GM12878 (cell line): ENCODE measurements around the gene LRRFIP2. TPM values are rescaled to one million over a fixed set of nuclear protein-coding genes. Genes with fewer than 3 reads are reported as not detected.

Experiments
- ATAC-seq: fragments of 200-7000 bp; cut with Tn5 transposase; 3 replicates; pipeline ENCODE4 v1.9.1; 2020; ENCODE audit warnings: mild to moderate bottlenecking, moderate library complexity
- BruUV-seq: library from RNA; stranded (reverse); fragments of 400-500 nt; replicated peaks from 2 replicates; lab custom pipeline; 2021; lab: Mats Ljungman, UMichigan
- CTCF ChIA-PET: fragments of 300-600 bp; sonication (Branson Sonifier 250); formaldehyde crosslinking; extraction: SDS; loops from one replicate; lab custom pipeline; 2021; ENCODE audit warnings: inconsistent platforms; lab: Yijun Ruan, JAX
- POLR2A ChIA-PET: fragments of 350-600 bp; formaldehyde crosslinking; extraction: SDS; loops from one replicate; lab custom pipeline; 2021; ENCODE audit warnings: inconsistent platforms; lab: Charles Lee
- RAD21 ChIA-PET: fragments of 300-600 bp; sonication (Branson Sonifier 250); formaldehyde crosslinking; loops from one replicate; lab custom pipeline; 2023; ENCODE audit warnings: antibody characterized with exemption; ENCODE audit not compliant: unreplicated experiment; lab: Charles Lee
- SMC1A ChIA-PET: fragments of 300-600 bp; sonication (Branson Sonifier 250); formaldehyde crosslinking; loops from one replicate; lab custom pipeline; 2023; ENCODE audit not compliant: unreplicated experiment, uncharacterized antibody; lab: Charles Lee
- DNase-seq: peaks from one replicate; pipeline ENCODE4 v3.0.0-alpha.2; 2011; ENCODE audit warnings: low read depth, low spot score
- FAIRE-seq: peaks from 3 replicates; lab custom pipeline; 2011; peaks lifted over from hg19 to GRCh38; lab: Jason Lieb, UNC
- H2AFZ ChIP-seq: 2 replicates; pipeline ENCODE4 v1.6.0; 2011; ENCODE audit warnings: low read depth, low read length, control low read depth; ENCODE audit not compliant: control insufficient read depth
- H3K27ac ChIP-seq: 2 replicates; pipeline ENCODE4 v1.5.1; 2011; ENCODE audit warnings: control low read depth; ENCODE audit not compliant: control insufficient read depth, insufficient read depth
- H3K27me3 ChIP-seq, 2 experiments: replicated peaks in 1 of 2; 2 replicates each; pipeline versions ENCODE4 v1.6.0 to v1.6.1; 2011; ENCODE audit warnings: low read length in 1 of 2; ENCODE audit not compliant: control insufficient read depth in 2 of 2, insufficient read depth in 2 of 2
- H3K36me3 ChIP-seq, 2 experiments: 2 replicates each; pipeline ENCODE4 v1.5.1; 2011; ENCODE audit warnings: low read length in 1 of 2; ENCODE audit not compliant: control insufficient read depth in 2 of 2, insufficient read depth in 2 of 2
- H3K4me1 ChIP-seq: 2 replicates; pipeline ENCODE4 v1.6.1; 2011; ENCODE audit warnings: mild to moderate bottlenecking, low read length, moderate library complexity, mixed read lengths; ENCODE audit not compliant: control insufficient read depth, insufficient read depth
- H3K4me2 ChIP-seq: 2 replicates; pipeline ENCODE4 v1.6.0; 2011; ENCODE audit warnings: control low read depth; ENCODE audit not compliant: control insufficient read depth, insufficient read depth
- H3K4me3 ChIP-seq: fragments of 200-600 bp; sonication (generic); 2 replicates; pipeline ENCODE4 v1.5.1; 2016
- H3K79me2 ChIP-seq: 2 replicates; pipeline ENCODE4 v1.6.0; 2011; ENCODE audit warnings: low read length; ENCODE audit not compliant: control insufficient read depth, insufficient read depth
- H3K9ac ChIP-seq: 2 replicates; pipeline ENCODE4 v1.8.0; 2011; ENCODE audit warnings: low read length, control low read depth, mixed read lengths; ENCODE audit not compliant: control insufficient read depth, insufficient read depth
- H3K9me3 ChIP-seq: replicated peaks from 3 replicates; pipeline ENCODE4 v1.5.1; 2011; ENCODE audit warnings: mild to moderate bottlenecking, low read length; ENCODE audit not compliant: control insufficient read depth, insufficient read depth
- H4K20me1 ChIP-seq: 2 replicates; pipeline ENCODE4 v1.6.0; 2011; ENCODE audit not compliant: control insufficient read depth, insufficient read depth
- ATF2 ChIP-seq: IDR thresholded peaks from 2 replicates; pipeline ENCODE4 v1.6.1; 2012; ENCODE audit warnings: low read length, inconsistent platforms
- BACH1 ChIP-seq: fragments of 450-650 bp; IDR thresholded peaks from 2 replicates; pipeline ENCODE4 v1.6.1; 2017; ENCODE audit warnings: mild to moderate bottlenecking, borderline replicate concordance
- CREM ChIP-seq: IDR thresholded peaks from 2 replicates; pipeline ENCODE4 v1.6.1; 2014; ENCODE audit warnings: antibody characterized with exemption, low read depth
- ESRRA ChIP-seq: IDR thresholded peaks from 2 replicates; pipeline ENCODE4 v1.6.1; 2012; ENCODE audit warnings: mild to moderate bottlenecking, low read length, improper control_type of control experiment
- FOS ChIP-seq: IDR thresholded peaks from 3 replicates; pipeline ENCODE4 v1.6.1; 2011; ENCODE audit warnings: borderline replicate concordance; ENCODE audit not compliant: insufficient read length; ENCODE audit errors: extremely low read depth
- HSF1 ChIP-seq: fragments of 150-350 bp; IDR thresholded peaks from 2 replicates; pipeline ENCODE4 v1.6.1; 2014; ENCODE audit warnings: mild to moderate bottlenecking, low read depth, low read length
- MLLT1 ChIP-seq: fragments of 450-650 bp; IDR thresholded peaks from 2 replicates; pipeline ENCODE4 v1.6.1; 2016; ENCODE audit warnings: mild to moderate bottlenecking
- REST ChIP-seq: IDR thresholded peaks from 2 replicates; pipeline ENCODE4 v1.6.1; 2012; ENCODE audit warnings: mild to moderate bottlenecking, low read depth, low read length
- RUNX3 ChIP-seq: IDR thresholded peaks from 2 replicates; pipeline ENCODE4 v1.6.1; 2012; ENCODE audit warnings: low read length, inconsistent platforms
- SP1 ChIP-seq: IDR thresholded peaks from one replicate; pipeline ENCODE4 v1.6.1; 2011; ENCODE audit warnings: low read depth, low read length
- ZSCAN29 ChIP-seq: fragments of 450-650 bp; IDR thresholded peaks from 2 replicates; pipeline ENCODE4 v1.6.1; 2017; ENCODE audit warnings: mild to moderate bottlenecking, moderate library complexity
- WGBS: methylation state at CpG from one replicate; pipeline ENCODE4 v1.1.6; 2016; ENCODE audit warnings: low lambda C conversion rate; ENCODE audit not compliant: insufficient replicate concordance, insufficient coverage; ENCODE audit errors: missing lambda C conversion rate; 5-methylcytosine and 5-hydroxymethylcytosine counted together
- in situ Hi-C: fragments of 300-500 bp; cut with MboI; formaldehyde crosslinking; loops from 9 replicates; pipeline ENCODE4 v1.14.3; 2018; ENCODE audit warnings: mixed read lengths
- intact Hi-C: fragments of 100-400 bp; cut with micrococcal nuclease; formaldehyde crosslinking; loops from one replicate; pipeline ENCODE4 v1.14.2; 2022; ENCODE audit not compliant: unreplicated experiment
- polyA plus RNA-seq, 11 experiments: library from polyadenylated mRNA; depleted of rRNA in 4 of 11; unstranded in 6 of 11; stranded (reverse) in 5 of 11; fragments of >200 nt; fragmentation: Nextera tagmentation in 4 of 11; fragmentation: Illumina TruSeq in 1 of 11; extraction: Ambion mirVana in 4 of 11; extraction: Trizol in 1 of 11; gene quantifications; 1 replicate in 1 of 11; 2 replicates in 10 of 11; pipeline versions ENCODE4 v1.2.1 to v1.2.3, GENCODE V29; 2011 to 2016; ENCODE audit warnings: inconsistent platforms in 2 of 11, missing spikeins in 2 of 11, low read depth in 1 of 11
- total RNA-seq, 4 experiments: library from RNA; depleted of rRNA in 3 of 4; stranded (reverse); fragments of >200 nt in 3 of 4; fragmentation: Illumina TruSeq in 1 of 4; extraction: Trizol in 1 of 4; gene quantifications; 2 replicates each; pipeline versions ENCODE4 v1.2.1 to v1.2.3, GENCODE V29; 2013 to 2021

Gene LRRFIP2
- total and polyA plus RNA-seq, 10 of the 15 experiments (the other 5 are each of a cell fraction or from before 2014, with no cell fraction given): 9.7 to 46.9 (median 38.1) TPM

- TF ChIP-seq MLLT1: no peak
Observed at GRCh38 chr3:37129871-37130270, 44.5 kb downstream of the LRRFIP2 start (continued).

- no peak for ATAC-seq
- Histone ChIP-seq H3K9ac (no peak overlapping the region), H3K9me3 (no peaks in the 10 kb centered on the region; the same call in 2 of the 3 replicates), H2AFZ (no peak overlapping the region), H3K4me1 (peaks cover 9% of the 10 kb centered on the region; the same call in 1 of the 2 replicates), H3K4me3 (no peak overlapping the region), H4K20me1 (no peaks in the 10 kb centered on the region), H3K36me3 (0 out of 4 replicates have a peak, but pooled peaks cover 0 to 3% of the 10 kb centered on the region in 2 experiments), H3K79me2 (no peaks in the 10 kb centered on the region), H3K27me3 (no peaks in the 10 kb centered on the region), H3K4me2 (no peak overlapping the region), H3K27ac (no peak overlapping the region)
- intact Hi-C loops: no loop called here
- CTCF ChIA-PET: interaction anchor here (1.2 to 2.5 kb wide), 2 partner anchors 24 to 168 kb away, joined by 3 to 5 read pairs; no protein-coding TSS in a partner anchor
- 100% methylated on average over 1 of the region's 1 CpG for WGBS
- RAD21 ChIA-PET: no interaction called here
- no peak for FAIRE-seq
- POLR2A ChIA-PET: interaction anchor here (0.5 to 1.0 kb wide), 2 partner anchors 14 to 20 kb away, joined by 3 read pairs; no protein-coding TSS in a partner anchor
- in situ Hi-C loops: no loop called here
- DNase-seq: no peak
- no TSS peak for BruUV-seq
- SMC1A ChIA-PET: interaction anchor here (1.0 to 1.6 kb wide), 4 partner anchors 10 to 36 kb away, joined by 3 to 4 read pairs (median 4); no protein-coding TSS in a partner anchor
- no peak for TF ChIP-seq ATF2
- no peak for TF ChIP-seq CREM
- TF ChIP-seq RUNX3: no peak
- no peak for TF ChIP-seq REST
- no peak for TF ChIP-seq SP1
- TF ChIP-seq ZSCAN29: no peak
- no peak for TF ChIP-seq FOS
- TF ChIP-seq HSF1: no peak
- no peak for TF ChIP-seq BACH1
- TF ChIP-seq ESRRA: no peak
Observed at GRCh38 chr3:37127340-37127739, 47.0 kb downstream of the LRRFIP2 start.
